Sigmoid colon (tissue), 7 donors: ENCODE measurements around the gene KRT81. TPM values are rescaled to one million over a fixed set of nuclear protein-coding genes. Genes with fewer than 3 reads are reported as not detected.
A peak's percentile ranks its signal among the peaks of the same experiment; 100 is the strongest.

Experiments used
- DNase-seq: peaks from one replicate; pipeline ENCODE4 v3.0.0-alpha.2; 2019
- H3K27ac ChIP-seq, 4 donors: fragments of 200-600 bp; sonication (generic); one replicate each; pipeline ENCODE4 v1.5.1; 2016 to 2019; ENCODE audit warnings: mild to moderate bottlenecking in 1 of 4
- H3K27me3 ChIP-seq, 3 donors: fragments of 200-600 bp; sonication (generic); one replicate each; pipeline ENCODE4 v1.5.1; 2019; ENCODE audit warnings: mild to moderate bottlenecking in 1 of 3
- H3K36me3 ChIP-seq, 4 donors: fragments of 200-600 bp; sonication (generic); one replicate each; pipeline ENCODE4 v1.5.1; 2016 to 2019
- H3K4me1 ChIP-seq, 4 donors: fragments of 200-600 bp; sonication (generic); one replicate each; pipeline ENCODE4 v1.5.1; 2017 to 2019
- H3K4me3 ChIP-seq, 4 donors: fragments of 200-600 bp; sonication (generic); one replicate each; pipeline ENCODE4 v1.5.1; 2017 to 2019; ENCODE audit warnings: mild to moderate bottlenecking in 2 of 4, moderate library complexity in 1 of 4
- H3K9me3 ChIP-seq, 4 donors: fragments of 200-600 bp in 3 of 4; sonication (generic) in 3 of 4; one replicate each; pipeline versions ENCODE4 v1.5.1 to v1.6.1; 2013 to 2019
- CTCF ChIP-seq, 4 experiments: fragments of 450-650 bp in 3 of 4; fragments of 200-600 bp in 1 of 4; IDR thresholded peaks; one replicate each; pipeline ENCODE4 v1.5.1; 2016 to 2019; ENCODE audit warnings: antibody characterized with exemption in 4 of 4, mild to moderate bottlenecking in 3 of 4, moderate library complexity in 2 of 4
- EP300 ChIP-seq, 4 donors: sonication (generic); formaldehyde crosslinking; IDR thresholded peaks; one replicate each; pipeline ENCODE4 v1.6.1; 2017; ENCODE audit warnings: antibody characterized with exemption in 4 of 4
- POLR2A ChIP-seq, 2 donors: fragments of 450-650 bp; IDR thresholded peaks; one replicate each; pipeline ENCODE4 v1.6.1; 2016; ENCODE audit warnings: antibody characterized with exemption in 2 of 2, mild to moderate bottlenecking in 2 of 2, moderate library complexity in 2 of 2
- POLR2AphosphoS5 ChIP-seq, 4 donors: sonication (generic); formaldehyde crosslinking; IDR thresholded peaks; one replicate each; pipeline ENCODE4 v1.6.1; 2017; ENCODE audit warnings: antibody characterized with exemption in 4 of 4
- WGBS, 2 donors: extraction: QIAGEN DNeasy Blood & Tissue Kit; methylation state at CpG; one replicate each; pipeline ENCODE4 v1.1.7; 2013; 5-methylcytosine and 5-hydroxymethylcytosine counted together
- intact Hi-C: fragments of 100-400 bp; cut with DNase I; formaldehyde crosslinking; loops from one replicate; pipeline ENCODE4 v1.15.1; 2023
- polyA plus RNA-seq, 3 donors: library from polyadenylated mRNA; stranded (reverse); fragments of 200-250 nt; gene quantifications; one replicate each; pipeline ENCODE4 v1.2.3, GENCODE V29; 2013
- total RNA-seq, 4 donors: library from RNA; depleted of rRNA; stranded (reverse); fragments of >200 nt; gene quantifications; one replicate each; pipeline ENCODE4 v1.1.0, GENCODE V29; 2016
- donor health status: healthy with polysubstance abuse.
- donor health status: Bipolar disorder and iron deficiency.
- donor health status: healthy.

The KRT81 gene
- total and polyA plus RNA-seq, 7 donors, result 0.14 to 0.17 TPM; not detected in 5

- Histone ChIP-seq H3K4me3 (no peak overlapping the region), H3K36me3 (no peaks in the 10 kb centered on the region), H3K9me3 (no peaks in the 10 kb centered on the region), H3K27me3 (no peaks in the 10 kb centered on the region), H3K4me1 (peaks cover 0 to 7% (median 5%) of the 10 kb centered on the region in 4 donors), H3K27ac (no peak overlapping the region)
- no peak for DNase-seq
- WGBS, 2 donors, result 87 to 91% methylated on average over 24 of the region's 24 CpGs
- intact Hi-C loops, result no loop called here
- TF ChIP-seq CTCF (IDR thresholded peaks at IDR 0.05) (no peak), POLR2AphosphoS5 (IDR thresholded peaks at IDR 0.05) (no peak), EP300 (IDR thresholded peaks at IDR 0.05) (no peak), POLR2A (IDR thresholded peaks at IDR 0.05) (no peak)
Observed at GRCh38 chr12:52285851-52286530, 5.3 kb downstream of the KRT81 start.

- intact Hi-C loops, result no loop called here
- Histone ChIP-seq H3K4me1 (peaks cover 0 to 14% (median 12%) of the 10 kb centered on the region in 4 donors), H3K36me3 (no peaks in the 10 kb centered on the region), H3K27ac (no peak overlapping the region), H3K27me3 (no peaks in the 10 kb centered on the region), H3K9me3 (no peaks in the 10 kb centered on the region), H3K4me3 (no peak overlapping the region)
- TF ChIP-seq EP300 (IDR thresholded peaks at IDR 0.05) (no peak), POLR2AphosphoS5 (IDR thresholded peaks at IDR 0.05) (no peak), CTCF (IDR thresholded peaks at IDR 0.05) (no peak), POLR2A (IDR thresholded peaks at IDR 0.05) (no peak)
- WGBS, 2 donors, result 93 to 95% methylated on average over 2 of the region's 2 CpGs
- DNase-seq, result no peak
Observed at GRCh38 chr12:52285172-52285745, 6.1 kb downstream of the KRT81 start.

GRCh38 chr12:52284562-52285171, 6.7 kb downstream of the KRT81 start:
- no peaks in the 10 kb centered on the region for H3K36me3 ChIP-seq
- H3K4me3 ChIP-seq, result no peak overlapping the region
- no peaks in the 10 kb centered on the region for H3K27me3 ChIP-seq
- no peak for DNase-seq
- no peak overlapping the region for H3K27ac ChIP-seq
- 79 to 84% methylated on average over 4 of the region's 4 CpGs for WGBS, 2 donors
- no peaks in the 10 kb centered on the region for H3K9me3 ChIP-seq
- H3K4me1 ChIP-seq, result peaks cover 0 to 20% (median 18%) of the 10 kb centered on the region in 4 donors
- TF ChIP-seq POLR2A (IDR thresholded peaks at IDR 0.05) (no peak), CTCF (IDR thresholded peaks at IDR 0.05) (no peak), POLR2AphosphoS5 (IDR thresholded peaks at IDR 0.05) (no peak), EP300 (IDR thresholded peaks at IDR 0.05) (no peak)
- intact Hi-C loops, result no loop called here

GRCh38 chr12:52280796-52281560, 10.4 kb downstream of the KRT81 start:
- peak; percentile 85 for DNase-seq

More at GRCh38 chr12:52280796-52281560, 10.4 kb downstream of the KRT81 start:
- peak overlapping the region; percentile 84 to 95 (median 86) for H3K27ac ChIP-seq
- no peaks in the 10 kb centered on the region for H3K9me3 ChIP-seq
- H3K27me3 ChIP-seq, result no peaks in the 10 kb centered on the region
- intact Hi-C loops, result no loop called here
- H3K4me1 ChIP-seq, result peaks cover 0 to 34% (median 32%) of the 10 kb centered on the region in 4 donors
- 41 to 58% methylated on average over 4 of the region's 4 CpGs for WGBS, 2 donors
- no peak for TF ChIP-seq POLR2A (IDR thresholded peaks at IDR 0.05)
- peak; percentile 11 to 56 (median 46) for TF ChIP-seq EP300 (IDR thresholded peaks at IDR 0.05)
- no peak for TF ChIP-seq CTCF (IDR thresholded peaks at IDR 0.05)
- TF ChIP-seq POLR2AphosphoS5 (IDR thresholded peaks at IDR 0.05), result peak in 2 of 4 donors; percentile 6 to 39
- H3K36me3 ChIP-seq, result no peaks in the 10 kb centered on the region
- no peak overlapping the region for H3K4me3 ChIP-seq
